ENCODE data around the gene ISYNA1.
A peak's percentile ranks its signal among the peaks of the same experiment; 100 is the strongest.

The ISYNA1 gene

GRCh38 chr19:18443831-18444230, 5.9 kb upstream of the ISYNA1 start:
- no peak for DNase-seq (ENCODE audit: low spot score)

- DNase-seq (ENCODE audit: low spot score): no peak
These were observed 5.5 kb upstream of the ISYNA1 start for GRCh38 chr19:18443406-18443805.

GRCh38 chr19:18442941-18443340, 5.0 kb upstream of the ISYNA1 start:
- no peak for DNase-seq (ENCODE audit: low spot score)

GRCh38 chr19:18441804-18442788, 4.2 kb upstream of the ISYNA1 start:
- no peak for DNase-seq (ENCODE audit: low spot score)

GRCh38 chr19:18440936-18441803, 3.2 kb upstream of the ISYNA1 start:
- DNase-seq (ENCODE audit: low spot score): no peak

GRCh38 chr19:18440415-18440877, 2.5 kb upstream of the ISYNA1 start:
- DNase-seq (ENCODE audit: low spot score): peak; percentile 73

- no peak for DNase-seq (ENCODE audit: low spot score)
These were observed 1.9 kb upstream of the ISYNA1 start for GRCh38 chr19:18439910-18440237.

- DNase-seq (ENCODE audit: low spot score): peak; percentile 64
These were observed 1.3 kb upstream of the ISYNA1 start for GRCh38 chr19:18439025-18439909.

- no peak for DNase-seq (ENCODE audit: low spot score)
These were observed 545 bp upstream of the ISYNA1 start for GRCh38 chr19:18438331-18439024.

GRCh38 chr19:18436671-18437490, 1.1 kb downstream of the ISYNA1 start:
- DNase-seq (ENCODE audit: low spot score): peak; percentile 94

- no peak for DNase-seq (ENCODE audit: low spot score)
These were observed 1.9 kb downstream of the ISYNA1 start for GRCh38 chr19:18435842-18436670.

- DNase-seq (ENCODE audit: low spot score): no peak
These were observed 2.6 kb downstream of the ISYNA1 start for GRCh38 chr19:18435178-18435841.

GRCh38 chr19:18434411-18435175, 3.3 kb downstream of the ISYNA1 start:
- no peak for DNase-seq (ENCODE audit: low spot score)

- DNase-seq (ENCODE audit: low spot score): no peak
These were observed 4.1 kb downstream of the ISYNA1 start for GRCh38 chr19:18433735-18434398.

- no peak for DNase-seq (ENCODE audit: low spot score)
These were observed 4.8 kb downstream of the ISYNA1 start for GRCh38 chr19:18433015-18433691.

GRCh38 chr19:18432275-18433014, 5.5 kb downstream of the ISYNA1 start:
- DNase-seq (ENCODE audit: low spot score): no peak

All from D341Med (cell line).